T-helper 2 cell treated with Interferon-gamma antibody and Interleukin-4, amounts not matched to agents 5 μg/mL and 100 μg/mL, for 36 hours (primary cell): ENCODE results near the gene HLA-A.
"Not testable (repeated sequence)": the region's sequence is repeated elsewhere in the genome, so short reads cannot be mapped to it uniquely, and the experiment has no call there.

Source experiments
- DNase-seq: peaks from one replicate; pipeline ENCODE4 v3.0.0; 2021; ENCODE audit warnings: low spot score
- H3K27ac Mint-ChIP-seq: one replicate; pipeline ENCODE4 v1.8.0; 2021; ENCODE audit warnings: mild to moderate bottlenecking, mixed read lengths
- H3K27me3 Mint-ChIP-seq: one replicate; pipeline ENCODE4 v1.8.0; 2021; ENCODE audit warnings: low read depth, mixed read lengths
- H3K36me3 Mint-ChIP-seq: one replicate; pipeline ENCODE4 v1.8.0; 2021; ENCODE audit warnings: low read depth, mixed read lengths
- H3K4me1 Mint-ChIP-seq: one replicate; pipeline ENCODE4 v1.8.0; 2021; ENCODE audit warnings: low read depth, mixed read lengths
- H3K4me3 Mint-ChIP-seq: one replicate; pipeline ENCODE4 v1.8.0; 2022; ENCODE audit warnings: mild to moderate bottlenecking, moderate library complexity, mixed read lengths
- H3K9me3 Mint-ChIP-seq: one replicate; pipeline ENCODE4 v1.8.0; 2021; ENCODE audit warnings: mixed read lengths

The HLA-A gene

DNA sequence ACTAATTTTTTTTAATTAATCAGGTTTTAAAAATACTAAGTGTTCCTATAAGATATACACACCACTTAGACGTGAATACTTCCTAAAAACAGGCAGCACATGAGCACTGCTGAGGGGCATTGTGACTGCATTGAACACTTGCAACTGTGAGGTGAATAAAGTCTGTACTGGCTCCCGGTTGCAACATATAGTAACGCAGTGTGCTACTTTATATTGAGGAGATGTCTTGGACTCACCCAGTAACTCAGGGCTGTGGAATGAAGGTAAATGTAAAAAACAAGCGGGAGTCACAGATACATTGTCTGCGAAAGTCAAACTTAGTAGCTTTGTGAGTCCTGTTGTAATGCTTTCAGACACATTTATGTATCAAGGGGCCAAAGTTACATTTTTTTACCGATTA, 17.0 kb upstream of the HLA-A start:
- peaks cover 10% of the 10 kb centered on the region for H3K36me3 Mint-ChIP-seq
- DNase-seq, result no peak

DNA sequence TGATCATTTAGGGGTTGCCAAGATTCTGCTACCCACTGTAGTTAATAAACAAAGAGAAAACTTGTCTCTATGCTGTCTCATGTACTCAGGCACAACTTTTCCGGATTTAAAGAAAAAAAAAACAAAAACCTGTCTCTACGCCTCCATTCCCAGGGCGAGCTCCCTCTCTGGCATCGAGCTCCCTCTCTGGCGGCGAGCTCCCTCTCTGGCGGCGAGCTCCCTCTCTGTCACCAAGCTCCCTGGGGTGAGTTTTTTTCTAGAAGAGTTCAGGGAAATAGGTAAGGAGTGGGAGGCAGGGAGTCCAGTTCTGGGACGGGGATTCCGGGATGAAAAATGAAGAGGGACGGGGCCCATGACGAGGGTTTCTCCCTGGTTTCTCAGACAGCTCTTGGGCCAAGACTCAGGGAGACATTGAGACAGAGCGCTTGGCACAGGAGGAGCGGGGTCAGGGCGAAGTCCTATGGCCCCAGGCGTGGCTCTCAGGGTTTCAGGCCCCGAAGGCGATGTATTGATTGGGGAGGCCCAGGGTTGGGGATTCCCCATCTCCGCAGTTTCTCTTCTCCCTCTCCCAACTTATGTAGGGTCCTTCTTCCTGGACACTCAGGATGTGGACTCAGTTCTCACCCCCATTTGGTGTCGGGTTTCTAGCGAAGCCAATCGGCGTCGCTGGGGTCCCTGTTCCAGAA, 16.5 kb upstream of the HLA-A start:
- DNase-seq, result no peak
- Mint-ChIP-seq H3K9me3 (no peaks in the 10 kb centered on the region), H3K36me3 (peaks cover 11% of the 10 kb centered on the region), H3K4me1 (peaks cover 29% of the 10 kb centered on the region), H3K4me3 (peak overlapping the region; percentile 90), H3K27me3 (peaks cover 12% of the 10 kb centered on the region), H3K27ac (peak overlapping the region; percentile 94)

More for the DNA sequence above, 17.0 kb upstream of the HLA-A start:
- peaks cover 16% of the 10 kb centered on the region for H3K27me3 Mint-ChIP-seq
- peaks cover 29% of the 10 kb centered on the region for H3K4me1 Mint-ChIP-seq
- H3K27ac Mint-ChIP-seq, result peak overlapping the region; percentile 94
- peak overlapping the region; percentile 90 for H3K4me3 Mint-ChIP-seq
- no peaks in the 10 kb centered on the region for H3K9me3 Mint-ChIP-seq

GRCh38 chr6:29926413-29927274, 15.7 kb upstream of the HLA-A start:
- no peaks in the 10 kb centered on the region for H3K9me3 Mint-ChIP-seq
- H3K27me3 Mint-ChIP-seq, result peaks cover 4% of the 10 kb centered on the region
- peak; percentile 83 for DNase-seq
- peak overlapping the region; percentile 94 for H3K27ac Mint-ChIP-seq
- peaks cover 13% of the 10 kb centered on the region for H3K36me3 Mint-ChIP-seq
- H3K4me1 Mint-ChIP-seq, result peaks cover 31% of the 10 kb centered on the region
- peak overlapping the region; percentile 90 for H3K4me3 Mint-ChIP-seq

DNA sequence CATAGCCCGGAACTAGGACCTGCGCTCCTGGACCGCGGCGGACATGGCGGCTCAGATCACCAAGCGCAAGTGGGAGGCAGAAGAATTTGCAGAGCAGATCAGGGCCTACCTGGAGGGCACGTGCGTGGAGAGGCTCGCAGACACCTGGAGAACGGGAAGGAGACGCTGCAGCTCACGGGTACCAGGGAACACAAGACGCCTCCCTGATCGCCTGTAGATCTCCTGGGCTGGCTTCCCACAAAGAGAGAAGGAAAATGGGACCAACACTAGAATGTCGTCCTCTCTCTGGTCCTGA, 15.1 kb upstream of the HLA-A start:
- no peaks in the 10 kb centered on the region for H3K9me3 Mint-ChIP-seq
- peaks cover 2% of the 10 kb centered on the region for H3K27me3 Mint-ChIP-seq
- no peak for DNase-seq
- peaks cover 13% of the 10 kb centered on the region for H3K36me3 Mint-ChIP-seq
- H3K27ac Mint-ChIP-seq, result peak overlapping the region; percentile 93
- H3K4me3 Mint-ChIP-seq, result peak overlapping the region; percentile 85
- peaks cover 31% of the 10 kb centered on the region for H3K4me1 Mint-ChIP-seq

GRCh38 chr6:29927841-29928388, 14.4 kb upstream of the HLA-A start:
- no peaks in the 10 kb centered on the region for H3K9me3 Mint-ChIP-seq
- H3K27ac Mint-ChIP-seq, result peak overlapping the region; percentile 53
- peaks cover 31% of the 10 kb centered on the region for H3K4me1 Mint-ChIP-seq
- H3K36me3 Mint-ChIP-seq, result peaks cover 13% of the 10 kb centered on the region
- peak overlapping the region; percentile 85 for H3K4me3 Mint-ChIP-seq
- no peak for DNase-seq
- no peaks in the 10 kb centered on the region for H3K27me3 Mint-ChIP-seq

DNA sequence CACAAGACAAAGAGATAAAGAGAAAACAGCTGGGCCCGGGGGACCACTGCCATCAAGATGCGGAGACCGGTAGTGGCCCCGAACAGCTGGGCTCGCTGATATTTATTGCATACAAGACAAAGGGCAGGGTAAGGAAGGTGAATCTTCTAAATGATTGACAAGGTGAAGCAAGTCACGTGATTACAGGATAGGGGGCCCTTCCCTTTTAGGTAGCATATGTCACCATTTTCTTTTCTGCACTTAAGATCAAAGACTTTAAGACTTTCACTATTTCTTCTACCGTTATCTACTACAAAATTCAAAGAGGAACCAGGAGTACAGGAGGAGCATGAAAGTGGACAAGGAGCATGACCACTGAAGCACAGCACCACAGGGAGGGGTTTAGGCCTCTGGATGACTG, 12.3 kb upstream of the HLA-A start:
- not testable (repeated sequence) for H3K4me3 Mint-ChIP-seq, DNase-seq, H3K27ac Mint-ChIP-seq, H3K9me3 Mint-ChIP-seq, H3K27me3 Mint-ChIP-seq
- peaks cover 22% of the 10 kb centered on the region for H3K4me1 Mint-ChIP-seq
- H3K36me3 Mint-ChIP-seq, result peaks cover 14% of the 10 kb centered on the region

DNA sequence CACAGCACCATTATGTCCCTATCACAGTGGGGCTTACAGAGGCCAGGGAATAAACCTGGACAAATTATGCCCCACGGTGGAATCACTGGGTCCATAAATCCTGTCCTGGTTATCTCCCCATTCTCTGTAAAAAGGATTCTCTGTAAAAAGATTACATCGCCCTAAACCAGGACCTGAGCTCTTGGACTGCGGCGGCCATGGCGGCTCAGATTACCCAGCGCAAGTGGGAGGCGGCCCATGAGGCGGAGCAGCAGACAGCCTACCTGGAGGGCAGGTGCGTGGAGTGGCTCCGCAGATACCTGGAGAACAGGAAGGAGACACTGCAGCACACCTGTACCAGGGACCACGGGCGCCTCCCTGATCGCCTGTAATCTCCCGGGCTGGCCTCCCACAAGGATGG, 8.4 kb upstream of the HLA-A start:
- Mint-ChIP-seq H3K9me3 (peaks cover 5% of the 10 kb centered on the region), H3K36me3 (peaks cover 10% of the 10 kb centered on the region), H3K4me1 (peaks cover 2% of the 10 kb centered on the region), H3K27me3 (no peaks in the 10 kb centered on the region), H3K4me3 (no peak overlapping the region), H3K27ac (no peak overlapping the region)
- DNase-seq, result no peak

- Mint-ChIP-seq H3K9me3 (peaks cover 5% of the 10 kb centered on the region), H3K36me3 (peaks cover 5% of the 10 kb centered on the region), H3K27me3 (no peaks in the 10 kb centered on the region), H3K27ac (no peak overlapping the region), H3K4me1 (peaks cover 2% of the 10 kb centered on the region), H3K4me3 (no peak overlapping the region)
- DNase-seq, result no peak
Measured at GRCh38 chr6:29935273-29935955, 6.9 kb upstream of the HLA-A start.

GRCh38 chr6:29938746-29939508, 3.4 kb upstream of the HLA-A start:
- DNase-seq, result no peak
- no peak overlapping the region for H3K27ac Mint-ChIP-seq
- H3K4me1 Mint-ChIP-seq, result peaks cover 10% of the 10 kb centered on the region
- peaks cover 5% of the 10 kb centered on the region for H3K9me3 Mint-ChIP-seq
- H3K4me3 Mint-ChIP-seq, result no peak overlapping the region
- no peaks in the 10 kb centered on the region for H3K27me3 Mint-ChIP-seq
- peaks cover 13% of the 10 kb centered on the region for H3K36me3 Mint-ChIP-seq

GRCh38 chr6:29941016-29941415, 1.3 kb upstream of the HLA-A start:
- H3K4me1 Mint-ChIP-seq, result peaks cover 25% of the 10 kb centered on the region
- H3K27me3 Mint-ChIP-seq, result no peaks in the 10 kb centered on the region
- DNase-seq, result no peak

GRCh38 chr6:29941471-29941870, 861 bp upstream of the HLA-A start:
- DNase-seq, result no peak
- Mint-ChIP-seq H3K27ac (peak overlapping the region; percentile 97), H3K9me3 (peaks cover 5% of the 10 kb centered on the region), H3K4me1 (peaks cover 27% of the 10 kb centered on the region), H3K27me3 (no peaks in the 10 kb centered on the region), H3K4me3 (peak overlapping the region; percentile 89), H3K36me3 (peaks cover 37% of the 10 kb centered on the region)

More at GRCh38 chr6:29941016-29941415, 1.3 kb upstream of the HLA-A start:
- peak overlapping the region; percentile 89 for H3K4me3 Mint-ChIP-seq
- H3K9me3 Mint-ChIP-seq, result peaks cover 5% of the 10 kb centered on the region
- peak overlapping the region; percentile 97 for H3K27ac Mint-ChIP-seq
- H3K36me3 Mint-ChIP-seq, result peaks cover 32% of the 10 kb centered on the region

DNA sequence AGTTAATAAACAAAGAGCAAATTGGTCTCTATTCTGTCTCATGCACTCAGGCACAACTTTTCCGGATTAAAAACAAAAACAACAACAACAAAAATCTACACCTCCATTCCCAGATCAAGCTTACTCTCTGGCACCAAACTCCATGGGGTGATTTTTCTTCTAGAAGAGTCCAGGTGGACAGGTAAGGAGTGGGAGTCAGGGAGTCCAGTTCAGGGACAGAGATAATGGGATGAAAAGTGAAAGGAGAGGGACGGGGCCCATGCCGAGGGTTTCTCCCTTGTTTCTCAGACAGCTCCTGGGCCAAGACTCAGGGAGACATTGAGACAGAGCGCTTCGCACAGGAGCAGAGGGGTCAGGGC, 437 bp upstream of the HLA-A start:
- Mint-ChIP-seq H3K27me3 (no peaks in the 10 kb centered on the region), H3K27ac (peak overlapping the region; percentile 97), H3K4me1 (peaks cover 27% of the 10 kb centered on the region), H3K4me3 (peak overlapping the region; percentile 89), H3K36me3 (peaks cover 41% of the 10 kb centered on the region), H3K9me3 (peaks cover 5% of the 10 kb centered on the region)
- no peak for DNase-seq
